Measurements from ENCODE around the gene HBS1L.

HBS1L gene

GRCh38 chr6:135033238-135033637, 21.4 kb downstream of the HBS1L start:
- Histone ChIP-seq H2AFZ (ENCODE audit: low read depth, low read length, severe bottlenecking) (no peak overlapping the region), H3K36me3 (ENCODE audit: low read length) (peaks cover 24% of the 10 kb centered on the region), H3K4me3 (ENCODE audit: insufficient read depth, low read length, poor library complexity, severe bottlenecking) (no peak overlapping the region), H3K9me2 (replicated peaks; ENCODE audit: insufficient read depth, low read length) (no peaks in the 10 kb centered on the region), H3K27ac (ENCODE audit: low read depth, low read length) (no peak overlapping the region), H3F3A (ENCODE audit: insufficient read depth) (peaks cover 4% of the 10 kb centered on the region; the same call in 1 of the 2 replicates), H3K4me2 (ENCODE audit: low read depth, low read length, poor library complexity, severe bottlenecking) (no peak overlapping the region), H3K27me3 (ENCODE audit: low read length) (no peaks in the 10 kb centered on the region), H3K79me2 (ENCODE audit: insufficient read depth, low read length) (no peaks in the 10 kb centered on the region; the same call in 1 of the 2 replicates), H3K9me3 (ENCODE audit: insufficient read depth, low read length) (no peaks in the 10 kb centered on the region), H3K9ac (ENCODE audit: low read length) (no peak overlapping the region), H4K20me1 (ENCODE audit: low read depth, low read length) (no peaks in the 10 kb centered on the region)
- TF ChIP-seq CTCF (IDR thresholded peaks at IDR 0.05; ENCODE audit: insufficient read depth, low read length, poor library complexity, severe bottlenecking) (no peak), EZH2phosphoT487 (conservative IDR thresholded peaks at IDR 0.05; ENCODE audit: low read length) (no peak)

GRCh38 chr6:135030532-135031178, 24.0 kb downstream of the HBS1L start:
- no peak overlapping the region for H3K27ac ChIP-seq (ENCODE audit: low read depth, low read length)
- no peaks in the 10 kb centered on the region for H3K9me2 ChIP-seq (replicated peaks; ENCODE audit: insufficient read depth, low read length)
- H3K9me3 ChIP-seq (ENCODE audit: insufficient read depth, low read length): no peaks in the 10 kb centered on the region
- H4K20me1 ChIP-seq (ENCODE audit: low read depth, low read length): peaks cover 2% of the 10 kb centered on the region; the same call in 1 of the 2 replicates
- TF ChIP-seq CTCF (IDR thresholded peaks at IDR 0.05; ENCODE audit: insufficient read depth, low read length, poor library complexity, severe bottlenecking) (no peak), EZH2phosphoT487 (conservative IDR thresholded peaks at IDR 0.05; ENCODE audit: low read length) (no peak)
- H3K36me3 ChIP-seq (ENCODE audit: low read length): peaks cover 8% of the 10 kb centered on the region; the same call in 1 of the 2 replicates
- no peaks in the 10 kb centered on the region; the same call in 1 of the 2 replicates for H3F3A ChIP-seq (ENCODE audit: insufficient read depth)
- no peak overlapping the region for H3K9ac ChIP-seq (ENCODE audit: low read length)
- peaks cover 10% of the 10 kb centered on the region for H3K79me2 ChIP-seq (ENCODE audit: insufficient read depth, low read length)
- no peaks in the 10 kb centered on the region for H3K27me3 ChIP-seq (ENCODE audit: low read length)
- H3K4me2 ChIP-seq (ENCODE audit: low read depth, low read length, poor library complexity, severe bottlenecking): no peak overlapping the region
- H2AFZ ChIP-seq (ENCODE audit: low read depth, low read length, severe bottlenecking): no peak overlapping the region
- no peak overlapping the region for H3K4me3 ChIP-seq (ENCODE audit: insufficient read depth, low read length, poor library complexity, severe bottlenecking)

GRCh38 chr6:135030056-135030473, 24.6 kb downstream of the HBS1L start:
- no peak overlapping the region for H2AFZ ChIP-seq (ENCODE audit: low read depth, low read length, severe bottlenecking)
- H4K20me1 ChIP-seq (ENCODE audit: low read depth, low read length): peaks cover 4% of the 10 kb centered on the region; the same call in 1 of the 2 replicates
- no peak overlapping the region for H3K4me2 ChIP-seq (ENCODE audit: low read depth, low read length, poor library complexity, severe bottlenecking)
- no peaks in the 10 kb centered on the region for H3K9me3 ChIP-seq (ENCODE audit: insufficient read depth, low read length)
- no peak overlapping the region for H3K9ac ChIP-seq (ENCODE audit: low read length)
- H3K79me2 ChIP-seq (ENCODE audit: insufficient read depth, low read length): peaks cover 16% of the 10 kb centered on the region
- no peaks in the 10 kb centered on the region; the same call in 1 of the 2 replicates for H3F3A ChIP-seq (ENCODE audit: insufficient read depth)
- H3K36me3 ChIP-seq (ENCODE audit: low read length): peaks cover 8% of the 10 kb centered on the region; the same call in 1 of the 2 replicates
- H3K4me3 ChIP-seq (ENCODE audit: insufficient read depth, low read length, poor library complexity, severe bottlenecking): no peak overlapping the region
- H3K27me3 ChIP-seq (ENCODE audit: low read length): no peaks in the 10 kb centered on the region
- TF ChIP-seq EZH2phosphoT487 (conservative IDR thresholded peaks at IDR 0.05; ENCODE audit: low read length): no peak
- TF ChIP-seq CTCF (IDR thresholded peaks at IDR 0.05; ENCODE audit: insufficient read depth, low read length, poor library complexity, severe bottlenecking): no peak
- no peak overlapping the region for H3K27ac ChIP-seq (ENCODE audit: low read depth, low read length)
- no peaks in the 10 kb centered on the region for H3K9me2 ChIP-seq (replicated peaks; ENCODE audit: insufficient read depth, low read length)

Data from SU-DHL-6 (cell line).